ENCODE data around the gene PRKCH. TPM values are rescaled to one million over a fixed set of nuclear protein-coding genes. Genes with fewer than 3 reads are reported as not detected.

Gene PRKCH
- 2.1 TPM for polyA plus RNA-seq (2012; ENCODE audit: insufficient read length, low read depth)

DNA sequence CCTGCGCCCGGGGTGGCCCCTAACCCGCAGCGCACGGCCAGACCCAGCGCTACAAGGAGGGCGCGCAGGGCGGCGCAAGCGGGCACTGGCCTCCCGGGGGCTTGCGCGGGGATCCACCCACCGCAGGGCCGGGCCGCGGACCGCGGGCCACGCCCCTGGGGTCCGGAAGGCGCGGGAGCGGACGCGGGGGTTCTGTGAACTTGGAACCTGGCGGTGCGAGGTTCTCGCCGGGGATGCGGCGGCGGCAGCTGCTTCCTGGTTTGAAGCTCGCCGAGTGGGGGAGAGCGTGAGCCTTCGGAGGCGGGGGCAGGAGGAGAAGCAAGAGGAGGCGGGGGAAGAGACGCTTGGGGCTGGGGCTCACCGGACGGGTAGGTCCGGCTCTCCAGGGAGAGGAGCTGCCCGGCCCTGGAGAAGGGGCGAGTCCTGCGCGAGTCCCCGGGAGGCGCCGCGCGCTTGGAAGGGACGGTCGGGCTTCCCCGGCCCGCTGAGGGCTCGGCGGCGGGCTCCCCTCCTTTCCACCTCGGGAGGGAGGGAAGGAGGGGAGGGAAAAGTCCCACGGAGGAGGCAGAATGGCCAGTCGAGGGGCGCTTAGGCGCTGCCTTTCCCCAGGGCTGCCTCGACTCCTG lies at the start of gene PRKCH:
PRKCH (plus strand) TSS at position 195 of the 626 bp plus-strand sequence. CDS start 523 bp downstream, outside the sequence.
- TF ChIP-seq FOXP2 (optimal IDR thresholded peaks at IDR 0.05; ENCODE audit: borderline replicate concordance, extremely low read depth, extremely low read length, insufficient read depth): no peak
- TF ChIP-seq SIN3A (IDR thresholded peaks at IDR 0.05; ENCODE audit: borderline replicate concordance, insufficient read depth, low read length): no peak
- TF ChIP-seq POLR2AphosphoS5 (IDR thresholded peaks at IDR 0.05; ENCODE audit: low read depth, low read length): no peak
- TF ChIP-seq, protein P1, sequence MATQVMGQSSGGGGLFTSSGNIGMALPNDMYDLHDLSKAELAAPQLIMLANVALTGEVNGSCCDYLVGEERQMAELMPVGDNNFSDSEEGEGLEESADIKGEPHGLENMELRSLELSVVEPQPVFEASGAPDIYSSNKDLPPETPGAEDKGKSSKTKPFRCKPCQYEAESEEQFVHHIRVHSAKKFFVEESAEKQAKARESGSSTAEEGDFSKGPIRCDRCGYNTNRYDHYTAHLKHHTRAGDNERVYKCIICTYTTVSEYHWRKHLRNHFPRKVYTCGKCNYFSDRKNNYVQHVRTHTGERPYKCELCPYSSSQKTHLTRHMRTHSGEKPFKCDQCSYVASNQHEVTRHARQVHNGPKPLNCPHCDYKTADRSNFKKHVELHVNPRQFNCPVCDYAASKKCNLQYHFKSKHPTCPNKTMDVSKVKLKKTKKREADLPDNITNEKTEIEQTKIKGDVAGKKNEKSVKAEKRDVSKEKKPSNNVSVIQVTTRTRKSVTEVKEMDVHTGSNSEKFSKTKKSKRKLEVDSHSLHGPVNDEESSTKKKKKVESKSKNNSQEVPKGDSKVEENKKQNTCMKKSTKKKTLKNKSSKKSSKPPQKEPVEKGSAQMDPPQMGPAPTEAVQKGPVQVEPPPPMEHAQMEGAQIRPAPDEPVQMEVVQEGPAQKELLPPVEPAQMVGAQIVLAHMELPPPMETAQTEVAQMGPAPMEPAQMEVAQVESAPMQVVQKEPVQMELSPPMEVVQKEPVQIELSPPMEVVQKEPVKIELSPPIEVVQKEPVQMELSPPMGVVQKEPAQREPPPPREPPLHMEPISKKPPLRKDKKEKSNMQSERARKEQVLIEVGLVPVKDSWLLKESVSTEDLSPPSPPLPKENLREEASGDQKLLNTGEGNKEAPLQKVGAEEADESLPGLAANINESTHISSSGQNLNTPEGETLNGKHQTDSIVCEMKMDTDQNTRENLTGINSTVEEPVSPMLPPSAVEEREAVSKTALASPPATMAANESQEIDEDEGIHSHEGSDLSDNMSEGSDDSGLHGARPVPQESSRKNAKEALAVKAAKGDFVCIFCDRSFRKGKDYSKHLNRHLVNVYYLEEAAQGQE (IDR thresholded peaks at IDR 0.05; ENCODE audit: insufficient read depth in 1 of 2, low read depth in 2 of 2, low read length in 2 of 2): no peak
- TF ChIP-seq TAF1 (IDR thresholded peaks at IDR 0.05; ENCODE audit: borderline replicate concordance, insufficient read depth, low read length): no peak

DNA sequence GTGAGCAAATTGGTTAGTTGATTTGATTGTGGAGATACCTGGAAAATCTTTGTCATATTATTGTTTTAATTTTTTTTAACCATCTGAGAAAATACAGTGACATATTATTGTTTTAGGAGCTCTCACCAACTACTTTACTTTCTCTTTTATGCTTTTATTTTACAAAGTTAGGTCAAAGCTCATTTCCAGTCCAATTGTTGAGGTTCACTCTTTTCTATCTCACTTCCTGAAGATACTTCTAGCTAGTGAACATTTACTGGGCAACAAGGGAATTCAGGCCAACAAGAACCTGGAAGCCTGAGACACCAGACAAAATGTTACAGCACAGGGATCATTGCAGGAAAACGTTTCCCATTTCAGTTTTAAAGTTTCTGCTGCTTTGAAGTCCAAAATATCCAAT lies 44.1 kb upstream of the PRKCH start:
- TF ChIP-seq TAF1 (IDR thresholded peaks at IDR 0.05; ENCODE audit: borderline replicate concordance, insufficient read depth, low read length) (no peak), POLR2AphosphoS5 (IDR thresholded peaks at IDR 0.05; ENCODE audit: low read depth, low read length) (no peak), SIN3A (IDR thresholded peaks at IDR 0.05; ENCODE audit: borderline replicate concordance, insufficient read depth, low read length) (no peak), FOXP2 (optimal IDR thresholded peaks at IDR 0.05; ENCODE audit: borderline replicate concordance, extremely low read depth, extremely low read length, insufficient read depth) (no peak)
- TF ChIP-seq, protein P1 (IDR thresholded peaks at IDR 0.05; ENCODE audit: insufficient read depth in 1 of 2, low read depth in 2 of 2, low read length in 2 of 2): no peak

DNA sequence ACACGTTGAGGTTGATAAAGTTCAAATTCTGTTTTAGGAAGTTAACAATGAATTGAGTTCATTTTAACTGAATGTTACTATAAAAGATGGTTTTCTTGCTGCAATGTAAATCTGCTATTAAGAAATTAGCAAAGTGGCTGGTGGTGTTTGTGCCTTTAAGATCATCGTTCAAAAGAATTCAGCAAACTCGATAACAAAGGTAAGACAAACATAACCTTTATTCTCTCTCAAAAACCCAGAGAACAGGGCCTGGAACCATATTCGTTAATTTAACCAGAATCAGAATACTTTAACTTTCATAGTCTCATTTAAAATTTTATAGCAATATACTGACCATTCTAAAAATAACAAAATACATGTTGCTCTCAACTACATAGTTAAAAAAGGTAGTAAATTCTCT lies 43.6 kb upstream of the PRKCH start:
- TF ChIP-seq FOXP2 (optimal IDR thresholded peaks at IDR 0.05; ENCODE audit: borderline replicate concordance, extremely low read depth, extremely low read length, insufficient read depth): no peak
- TF ChIP-seq SIN3A (IDR thresholded peaks at IDR 0.05; ENCODE audit: borderline replicate concordance, insufficient read depth, low read length): no peak
- no peak for TF ChIP-seq TAF1 (IDR thresholded peaks at IDR 0.05; ENCODE audit: borderline replicate concordance, insufficient read depth, low read length)
- TF ChIP-seq, protein P1 (IDR thresholded peaks at IDR 0.05; ENCODE audit: insufficient read depth in 1 of 2, low read depth in 2 of 2, low read length in 2 of 2): no peak
- no peak for TF ChIP-seq POLR2AphosphoS5 (IDR thresholded peaks at IDR 0.05; ENCODE audit: low read depth, low read length)

DNA sequence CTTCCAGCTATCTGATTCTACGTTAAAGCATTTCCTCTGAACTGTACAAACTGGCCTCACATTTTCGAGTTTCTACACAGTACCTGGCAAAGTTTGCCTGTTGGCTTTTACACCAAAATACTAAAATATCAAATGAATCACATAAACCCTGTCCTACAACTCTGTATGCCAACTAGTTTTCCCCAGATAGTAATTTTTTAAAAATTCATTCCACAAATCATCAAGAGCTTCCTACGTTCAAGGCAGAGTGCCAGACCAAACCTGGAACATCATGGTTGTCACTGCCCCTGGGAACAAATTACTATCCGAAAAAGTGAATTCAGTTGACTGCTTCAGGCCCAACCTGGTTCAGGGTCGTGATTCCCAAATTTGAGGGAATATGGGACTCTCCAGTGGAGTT lies 42.3 kb upstream of the PRKCH start:
- TF ChIP-seq TAF1 (IDR thresholded peaks at IDR 0.05; ENCODE audit: borderline replicate concordance, insufficient read depth, low read length) (no peak), POLR2AphosphoS5 (IDR thresholded peaks at IDR 0.05; ENCODE audit: low read depth, low read length) (no peak), SIN3A (IDR thresholded peaks at IDR 0.05; ENCODE audit: borderline replicate concordance, insufficient read depth, low read length) (no peak), FOXP2 (optimal IDR thresholded peaks at IDR 0.05; ENCODE audit: borderline replicate concordance, extremely low read depth, extremely low read length, insufficient read depth) (no peak)
- TF ChIP-seq, protein P1 (IDR thresholded peaks at IDR 0.05; ENCODE audit: insufficient read depth in 1 of 2, low read depth in 2 of 2, low read length in 2 of 2): no peak
